SK-N-SH (cell line): ENCODE results near the gene KIF27. TPM values are rescaled to one million over a fixed set of nuclear protein-coding genes. Genes with fewer than 3 reads are reported as not detected.
"Not testable (repeated sequence)": the region's sequence is repeated elsewhere in the genome, so short reads cannot be mapped to it uniquely, and the experiment has no call there.

Source experiments
- CTCF ChIA-PET: fragments of 300-600, 350-600 bp; formaldehyde crosslinking; extraction: SDS; loops from one replicate; lab custom pipeline; 2021; lab: Yijun Ruan, JAX
- POLR2A ChIA-PET: fragments of 350-600 bp; sonication (Branson Sonifier 250); formaldehyde crosslinking; extraction: SDS; loops from one replicate; lab custom pipeline; 2020; ENCODE audit warnings: antibody characterized with exemption, inconsistent platforms; lab: Yijun Ruan, JAX
- DNase-seq: peaks from one replicate; pipeline ENCODE4 v3.0.0; 2012
- H2AFZ ChIP-seq: fragments of 200-600 bp; sonication (generic); 2 replicates; pipeline ENCODE4 v1.8.1; 2016; ENCODE audit warnings: antibody characterized with exemption, mild to moderate bottlenecking, low read depth
- H3F3A ChIP-seq: fragments of 200-600 bp; sonication (generic); replicated peaks from 2 replicates; pipeline ENCODE3; 2016; ENCODE audit warnings: antibody characterized with exemption, mild to moderate bottlenecking; ENCODE audit not compliant: insufficient read depth
- H3K27ac ChIP-seq, 2 experiments: fragments of 200-500 bp in 1 of 2; fragments of 200-600 bp in 1 of 2; sonication (Bioruptor generic) in 1 of 2; sonication (generic), shearing (Covaris generic) in 1 of 2; 2 replicates each; pipeline versions ENCODE4 v1.5.1 to v1.6.1; 2014 to 2016; ENCODE audit warnings: low read depth in 2 of 2, inconsistent platforms in 1 of 2, low read length in 1 of 2, mild to moderate bottlenecking in 1 of 2, mixed read lengths in 1 of 2
- H3K27me3 ChIP-seq: fragments of 200-600 bp; sonication (generic), shearing (Covaris generic); 2 replicates; pipeline ENCODE4 v1.6.1; 2016; ENCODE audit warnings: mixed run types; ENCODE audit not compliant: insufficient read depth
- H3K36me3 ChIP-seq, 2 experiments: fragments of 200-500 bp in 1 of 2; fragments of 200-600 bp in 1 of 2; sonication (Bioruptor generic) in 1 of 2; sonication (generic) in 1 of 2; replicated peaks in 1 of 2; 2 replicates each; pipeline versions ENCODE3 to v1.5.1; 2014 to 2016; ENCODE audit warnings: low read length in 1 of 2, mild to moderate bottlenecking in 1 of 2; ENCODE audit not compliant: insufficient read depth in 2 of 2, control insufficient read depth in 1 of 2
- H3K4me1 ChIP-seq, 2 experiments: fragments of 200-500 bp in 1 of 2; fragments of 200-600 bp in 1 of 2; sonication (Bioruptor generic) in 1 of 2; sonication (generic), shearing (Covaris generic) in 1 of 2; 2 replicates each; pipeline versions ENCODE4 v1.5.1 to v1.6.1; 2014 to 2016; ENCODE audit warnings: low read depth in 1 of 2, low read length in 1 of 2, mixed run types in 1 of 2; ENCODE audit not compliant: insufficient read depth in 2 of 2, control insufficient read depth in 1 of 2
- H3K4me2 ChIP-seq: fragments of 200-600 bp; sonication (generic), shearing (Covaris generic); 2 replicates; pipeline ENCODE4 v1.6.1; 2017; ENCODE audit warnings: mixed run types
- H3K4me3 ChIP-seq, 2 experiments: fragments of 200-500 bp in 1 of 2; fragments of 200-600 bp in 1 of 2; sonication (Bioruptor generic) in 1 of 2; sonication (generic), shearing (Covaris generic) in 1 of 2; 2 replicates each; pipeline versions ENCODE4 v1.5.1 to v1.8.1; 2014 to 2016; ENCODE audit warnings: low read depth in 2 of 2, inconsistent platforms in 1 of 2, low read length in 1 of 2, mild to moderate bottlenecking in 1 of 2, mixed read lengths in 1 of 2, moderate library complexity in 1 of 2
- H3K79me2 ChIP-seq: fragments of 200-600 bp; sonication (generic); 2 replicates; pipeline ENCODE4 v1.8.1; 2017; ENCODE audit warnings: mild to moderate bottlenecking; ENCODE audit not compliant: insufficient read depth
- H3K9ac ChIP-seq: fragments of 200-600 bp; sonication (generic); 2 replicates; pipeline ENCODE4 v1.6.1; 2017; ENCODE audit warnings: mixed run types
- H3K9me2 ChIP-seq: fragments of 200-600 bp; sonication (generic); 2 replicates; pipeline ENCODE4 v1.6.1; 2017; ENCODE audit warnings: mixed run types
- H3K9me3 ChIP-seq: fragments of 200-600 bp; sonication (generic); 2 replicates; pipeline ENCODE4 v1.6.1; 2017; ENCODE audit warnings: mixed run types, mild to moderate bottlenecking, moderate library complexity
- H4K20me1 ChIP-seq: fragments of 200-600 bp; sonication (generic); 2 replicates; pipeline ENCODE4 v1.6.1; 2017; ENCODE audit warnings: mild to moderate bottlenecking, mixed run types; ENCODE audit not compliant: insufficient read depth
- CTCF ChIP-seq: fragments of 200-600 bp; sonication (generic); IDR thresholded peaks from 2 replicates; pipeline ENCODE4 v1.6.1; 2017; ENCODE audit warnings: antibody characterized with exemption, mild to moderate bottlenecking, moderate library complexity
- FOSL2 ChIP-seq: IDR thresholded peaks from 2 replicates; pipeline ENCODE4 v1.4.0; 2012; ENCODE audit warnings: low read depth, mild to moderate bottlenecking, moderate library complexity, borderline replicate concordance
- JUND ChIP-seq: IDR thresholded peaks from 2 replicates; pipeline ENCODE4 v1.4.0; 2012
- MAX ChIP-seq: IDR thresholded peaks from 2 replicates; pipeline ENCODE4 v1.4.0; 2012; ENCODE audit warnings: low read depth
- PBX3 ChIP-seq: IDR thresholded peaks from 2 replicates; pipeline ENCODE4; 2012
- RAD21 ChIP-seq: IDR thresholded peaks from 2 replicates; pipeline ENCODE4 v1.6.1; 2012; ENCODE audit warnings: mild to moderate bottlenecking, low read length
- TCF12 ChIP-seq: IDR thresholded peaks from 2 replicates; pipeline ENCODE4 v1.4.0; 2012
- WGBS: methylation state at CpG from one replicate; pipeline ENCODE4 v1.1.6; 2017; ENCODE audit warnings: low lambda C conversion rate; 5-methylcytosine and 5-hydroxymethylcytosine counted together
- polyA plus RNA-seq, 3 experiments: library from polyadenylated mRNA; depleted of rRNA; stranded (reverse); fragments of >200 nt; gene quantifications; 2 replicates each; pipeline ENCODE4 v1.2.3, GENCODE V29; 2012

KIF27 gene
- polyA plus RNA-seq, 1 of the 3 experiments (the other 2 are of a cell fraction), result 0.81 TPM

GRCh38 chr9:83837070-83837643 is 84.1 kb downstream of the KIF27 start:
- H4K20me1 ChIP-seq, H3K4me1 ChIP-seq, H3K9me2 ChIP-seq, POLR2A ChIA-PET, H3K9me3 ChIP-seq, H3K36me3 ChIP-seq, H3K79me2 ChIP-seq, H3K27ac ChIP-seq, H3K27me3 ChIP-seq, H3K9ac ChIP-seq, H3K4me3 ChIP-seq, DNase-seq, H2AFZ ChIP-seq, H3K4me2 ChIP-seq, CTCF ChIA-PET, H3F3A ChIP-seq: not testable (repeated sequence)
- 52% methylated on average over 7 of the region's 7 CpGs for WGBS
- TF ChIP-seq CTCF (peak; percentile 54), RAD21 (peak; percentile 24; the same call in 1 of the 2 replicates)

GRCh38 chr9:83830426-83831071 is 90.7 kb downstream of the KIF27 start:
- H4K20me1 ChIP-seq, H3K4me2 ChIP-seq, H3K4me1 ChIP-seq, DNase-seq, H3K9me3 ChIP-seq, H3K9ac ChIP-seq, H3F3A ChIP-seq, H3K79me2 ChIP-seq, H3K36me3 ChIP-seq, CTCF ChIA-PET, H3K27ac ChIP-seq, H2AFZ ChIP-seq, POLR2A ChIA-PET, H3K9me2 ChIP-seq, H3K4me3 ChIP-seq, H3K27me3 ChIP-seq: not testable (repeated sequence)
- 76% methylated on average over 5 of the region's 5 CpGs for WGBS

GRCh38 chr9:83824986-83825623 is 96.1 kb downstream of the KIF27 start:
- CTCF ChIA-PET, H3K27me3 ChIP-seq, H3K9ac ChIP-seq, DNase-seq, H3K4me1 ChIP-seq: not testable (repeated sequence)
- Histone ChIP-seq H3F3A (peaks cover 12% of the 10 kb centered on the region), H2AFZ (peak overlapping the region; percentile 66), H3K4me2 (peak overlapping the region; percentile 51)
- TF ChIP-seq MAX, result 0 out of 2 replicates have a peak, but pooled peaks have one; percentile 34
- TF ChIP-seq FOSL2, result peak; percentile 82
- TF ChIP-seq TCF12, result peak; percentile 23; the same call in 1 of the 2 replicates
- TF ChIP-seq JUND, result peak; percentile 71
- TF ChIP-seq PBX3, result peak; percentile 32
- TF ChIP-seq, all 33 proteins: peak for 5; not testable (repeated sequence) for 28
- POLR2A ChIA-PET, H3K36me3 ChIP-seq, H4K20me1 ChIP-seq, H3K9me3 ChIP-seq, H3K79me2 ChIP-seq, H3K9me2 ChIP-seq: not testable (repeated sequence)
- peak overlapping the region in 1 of 2 experiments; percentile 67; a peak in 2 of 4 replicates for H3K27ac ChIP-seq
- peak overlapping the region in 1 of 2 experiments; percentile 31; a peak in 2 of 4 replicates for H3K4me3 ChIP-seq
- 41% methylated on average over 3 of the region's 3 CpGs for WGBS

- 4% methylated on average over 5 of the region's 103 CpGs for WGBS
- peak within 1 kb of the TSS; percentile 66 to 69 for H3K4me3 ChIP-seq
- H3K4me1 ChIP-seq, H3K27me3 ChIP-seq, POLR2A ChIA-PET, H3K36me3 ChIP-seq, CTCF ChIA-PET, H3K9me2 ChIP-seq, H3K79me2 ChIP-seq, H3K9me3 ChIP-seq, H4K20me1 ChIP-seq: not testable (repeated sequence)
- H3K9ac ChIP-seq, result peak within 1 kb of the TSS; percentile 67; the same call in 1 of the 2 replicates
- peak; percentile 90 for DNase-seq
- peak within 1 kb of the TSS; percentile 84 for H3K4me2 ChIP-seq
- peak within 1 kb of the TSS in 1 of 2 experiments; percentile 34; a peak in 1 of 4 replicates for H3K27ac ChIP-seq
- H3F3A ChIP-seq, result peaks cover 11% of the 10 kb centered on the region
- H2AFZ ChIP-seq, result peak within 1 kb of the TSS; percentile 85
These were observed 103.6 kb downstream of the KIF27 start, which contains the start of gene GKAP1 for GRCh38 chr9:83817356-83818278. TSS of gene GKAP1 (minus strand) at chr9:83817769. CDS start at chr9:83806517, 11,252 bp downstream.
